ENCODE measurements around the gene TRIM29.

TRIM29 gene

DNA sequence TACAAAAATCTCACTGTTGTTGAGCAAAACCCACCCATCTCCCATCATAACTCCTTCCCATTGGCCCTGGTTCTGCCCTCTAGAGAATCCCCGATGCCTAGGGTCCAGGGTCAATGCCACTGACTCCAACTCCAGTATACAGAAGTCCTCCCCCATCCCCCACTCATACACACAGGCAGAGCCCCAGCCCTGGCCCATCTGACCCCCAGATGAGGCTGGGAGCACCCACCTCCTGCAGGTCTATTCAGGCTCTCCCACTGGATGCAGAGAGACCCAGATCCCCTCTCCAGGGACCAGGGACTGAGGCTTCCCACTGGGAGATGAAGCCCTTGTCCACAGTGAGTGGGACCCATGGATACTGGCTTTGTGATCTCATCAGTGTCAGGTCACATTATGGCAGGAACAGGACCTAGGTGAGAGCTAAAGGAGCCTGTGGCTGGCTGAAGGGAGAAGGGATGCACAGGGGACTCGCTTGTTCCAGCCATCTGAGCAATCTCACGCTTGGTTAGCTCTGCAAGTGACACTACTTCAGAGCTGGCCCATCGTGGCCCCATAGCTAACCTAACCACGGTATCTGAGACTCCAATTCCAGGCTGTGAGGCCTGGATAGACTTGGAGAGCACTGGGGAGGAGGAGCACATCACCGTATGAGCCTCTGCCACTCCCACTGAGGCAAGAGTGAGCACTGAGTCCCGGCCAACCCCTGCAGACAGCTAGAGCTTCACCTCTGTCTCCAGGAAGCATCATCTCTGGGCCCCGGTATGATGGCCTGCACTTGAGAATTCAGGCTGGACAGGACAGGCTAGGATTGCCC, 35.7 kb downstream of the TRIM29 start:
- CTCF ChIA-PET: interaction anchor here (1.0 kb wide), 1 partner anchor 622 kb away, joined by 3 read pairs; no protein-coding TSS in a partner anchor

DNA sequence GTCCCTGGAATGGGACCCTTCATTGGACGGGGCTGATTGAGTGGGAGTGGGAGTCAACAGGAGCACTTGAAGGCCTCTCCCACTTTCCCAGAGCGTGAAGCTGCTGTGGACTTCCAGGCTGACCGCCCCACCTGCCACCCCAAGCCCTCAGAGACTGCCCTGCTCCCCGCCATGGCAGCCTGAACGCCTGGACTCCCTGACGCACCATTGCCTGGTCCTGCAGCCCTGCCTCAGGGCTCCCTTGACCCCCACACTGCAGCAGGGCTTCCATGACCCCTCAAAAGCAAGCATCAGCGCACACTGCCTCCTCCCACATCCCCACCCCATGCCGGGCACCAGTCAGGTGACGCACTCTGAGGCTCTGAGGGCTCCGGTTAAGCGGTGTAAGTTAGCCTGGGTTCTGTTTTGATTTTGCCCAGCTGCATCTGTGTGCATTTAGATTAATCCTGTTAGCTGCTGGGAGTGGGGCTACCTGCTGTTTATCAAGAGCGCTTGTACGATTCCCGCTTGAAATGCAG, 39.4 kb downstream of the TRIM29 start:
- DNase-seq (ENCODE audit: low read depth, low spot score): no peak

More for the DNA sequence above, 35.7 kb downstream of the TRIM29 start:
- H3K4me3 ChIP-seq (ENCODE audit: low read depth, low read length): no peak overlapping the region
- DNase-seq (ENCODE audit: low read depth, low spot score): no peak
- POLR2A ChIA-PET: no interaction called here
- TF ChIP-seq CTCF (IDR thresholded peaks at IDR 0.05; ENCODE audit: insufficient read depth, low read length, missing control alignments): no peak

DNA sequence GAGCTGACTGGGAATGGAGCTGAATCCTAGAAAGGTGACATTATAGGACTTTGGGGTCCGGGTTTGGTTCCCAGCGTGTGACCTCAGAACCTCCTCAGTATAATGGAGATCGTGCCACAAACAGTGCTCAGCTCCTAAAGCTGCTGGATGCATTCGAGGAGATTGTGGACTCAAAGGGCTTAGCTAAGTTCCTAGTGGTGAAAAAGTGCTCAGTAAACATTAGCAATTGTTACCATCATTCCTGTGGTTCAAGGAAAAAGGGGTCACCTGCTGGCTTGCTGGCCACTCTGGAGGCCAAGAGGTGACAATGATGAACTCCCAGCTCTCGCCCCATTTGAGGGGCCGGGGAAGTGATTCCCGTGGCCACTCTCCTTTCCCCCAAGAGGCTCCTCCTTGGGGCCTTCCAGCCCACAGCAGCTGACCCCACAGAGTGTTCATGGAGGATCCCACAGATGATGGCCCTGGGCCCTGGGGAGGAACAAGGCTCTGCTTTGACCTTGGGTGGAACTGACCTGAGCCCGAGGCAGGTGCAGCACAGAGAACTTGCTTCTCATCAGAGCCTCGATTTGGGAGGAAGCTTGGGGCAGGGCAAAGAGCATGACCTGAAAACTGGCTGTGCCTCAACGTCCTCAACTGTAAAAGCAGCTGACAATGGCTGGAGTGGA, 40.1 kb downstream of the TRIM29 start:
- no peak for DNase-seq (ENCODE audit: low read depth, low spot score)
- H3K4me3 ChIP-seq (ENCODE audit: low read depth, low read length): no peak overlapping the region
- CTCF ChIA-PET: interaction anchor here (1.4 to 1.9 kb wide), 2 partner anchors 9 to 10 kb away, joined by 6 to 12 read pairs; no protein-coding TSS in a partner anchor
- no peak for TF ChIP-seq CTCF (IDR thresholded peaks at IDR 0.05; ENCODE audit: insufficient read depth, low read length, missing control alignments)
- POLR2A ChIA-PET: no interaction called here

More for the DNA sequence above, 39.4 kb downstream of the TRIM29 start:
- no peak overlapping the region for H3K4me3 ChIP-seq (ENCODE audit: low read depth, low read length)
- ChIA-PET POLR2A (no interaction called here), CTCF (interaction anchor here (1.4 to 1.9 kb wide), 2 partner anchors 8 to 10 kb away, joined by 6 to 12 read pairs; no protein-coding TSS in a partner anchor)
- no peak for TF ChIP-seq CTCF (IDR thresholded peaks at IDR 0.05; ENCODE audit: insufficient read depth, low read length, missing control alignments)

- no peak for DNase-seq (ENCODE audit: low read depth, low spot score)
- ChIA-PET POLR2A (no interaction called here), CTCF (interaction anchor here (1.6 kb wide), 1 partner anchor 17 kb away, joined by 5 read pairs; no protein-coding TSS in a partner anchor)
- no peak for TF ChIP-seq CTCF (IDR thresholded peaks at IDR 0.05; ENCODE audit: insufficient read depth, low read length, missing control alignments)
- H3K4me3 ChIP-seq (ENCODE audit: low read depth, low read length): no peak overlapping the region
Measured at GRCh38 chr11:120096369-120097191, 41.3 kb downstream of the TRIM29 start.

- POLR2A ChIA-PET: interaction anchor here (1.1 kb wide), 1 partner anchor 72 kb away, joined by 3 read pairs; no protein-coding TSS in a partner anchor
- CTCF ChIA-PET: interaction anchor here (0.8 to 1.6 kb wide), 5 partner anchors 10 to 603 kb away, joined by 3 to 7 read pairs (median 5); no protein-coding TSS in a partner anchor
Measured at GRCh38 chr11:120095516-120095915, 42.4 kb downstream of the TRIM29 start.

More at GRCh38 chr11:120095516-120095915, 42.4 kb downstream of the TRIM29 start:
- no peak for DNase-seq (ENCODE audit: low read depth, low spot score)
- TF ChIP-seq CTCF (IDR thresholded peaks at IDR 0.05; ENCODE audit: insufficient read depth, low read length, missing control alignments): no peak
- H3K4me3 ChIP-seq (ENCODE audit: low read depth, low read length): no peak overlapping the region
